GM11168 (cell line): ENCODE data around the gene RFX2.
"Not testable (repeated sequence)": the region's sequence is repeated elsewhere in the genome, so short reads cannot be mapped to it uniquely, and the experiment has no call there.

Experiments
- in situ Hi-C: fragments of 300-500 bp; cut with MboI; formaldehyde crosslinking; loops from one replicate; pipeline ENCODE4 v1.12.0; 2022; ENCODE audit warnings: low sequenced_read_pairs; ENCODE audit not compliant: unreplicated experiment

RFX2 gene

GRCh38 chr19:5996623-5997320, 113.5 kb downstream of the RFX2 start:
- in situ Hi-C loops: no loop called here

GRCh38 chr19:5996102-5996501, 114.2 kb downstream of the RFX2 start:
- in situ Hi-C loops: no loop called here

DNA sequence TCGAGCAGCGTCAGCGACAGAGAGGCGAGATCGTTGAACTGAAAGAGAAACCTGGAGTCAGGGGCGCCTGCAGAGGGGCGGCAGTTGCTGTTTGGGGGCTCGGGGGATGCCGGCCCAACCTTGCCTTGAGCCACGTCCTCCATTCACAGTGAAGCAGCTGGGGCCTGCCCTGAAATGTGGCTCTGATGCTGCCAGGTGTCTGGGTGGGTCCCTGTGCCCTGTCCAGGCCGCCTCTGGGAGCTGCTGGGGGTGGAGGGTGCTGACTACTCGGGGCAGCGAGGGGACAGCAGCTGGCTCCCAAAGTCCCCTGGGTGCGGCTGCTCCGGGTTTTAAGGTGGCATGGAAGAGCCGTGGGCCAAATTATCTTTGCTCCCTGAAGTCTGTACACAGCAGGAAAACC, 114.7 kb downstream of the RFX2 start:
- in situ Hi-C loops: no loop called here

DNA sequence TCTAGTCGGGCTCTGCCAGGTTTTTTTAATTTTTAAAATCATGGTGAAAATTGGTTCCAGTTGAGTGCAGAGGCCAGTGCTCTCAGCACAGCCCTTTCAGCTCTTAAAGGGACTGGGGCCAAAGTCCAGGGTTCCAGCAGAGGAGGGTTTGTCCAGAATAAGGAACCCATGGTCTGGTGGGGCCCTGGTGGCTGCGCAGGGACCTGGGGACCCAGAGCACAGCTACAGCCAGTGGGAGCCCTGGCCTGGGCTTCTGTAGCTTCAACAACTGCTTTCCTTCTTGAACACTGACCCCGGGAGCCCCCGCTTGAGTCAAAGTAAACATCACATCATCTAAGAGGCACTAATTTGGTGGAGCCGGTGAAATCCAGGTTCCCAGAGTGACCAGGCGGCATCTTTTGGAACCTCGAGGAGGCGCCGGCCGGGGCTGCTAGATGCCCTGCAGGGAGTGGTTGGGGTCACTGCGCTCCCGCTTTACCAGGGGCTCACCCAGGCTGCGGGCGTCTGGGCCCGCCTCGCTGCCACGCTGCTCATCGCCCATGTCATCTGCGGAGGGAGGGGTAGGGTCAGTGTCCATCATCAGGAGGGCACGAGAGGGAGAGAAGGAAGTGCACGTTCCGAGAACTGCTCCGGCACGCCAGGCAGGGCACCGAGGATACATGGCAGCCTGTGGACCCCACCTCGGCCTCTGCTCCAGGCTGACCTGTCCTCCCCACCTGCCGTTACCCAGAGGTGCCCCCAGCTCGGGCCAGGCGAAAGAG, 115.7 kb downstream of the RFX2 start:
- in situ Hi-C loops: no loop called here

DNA sequence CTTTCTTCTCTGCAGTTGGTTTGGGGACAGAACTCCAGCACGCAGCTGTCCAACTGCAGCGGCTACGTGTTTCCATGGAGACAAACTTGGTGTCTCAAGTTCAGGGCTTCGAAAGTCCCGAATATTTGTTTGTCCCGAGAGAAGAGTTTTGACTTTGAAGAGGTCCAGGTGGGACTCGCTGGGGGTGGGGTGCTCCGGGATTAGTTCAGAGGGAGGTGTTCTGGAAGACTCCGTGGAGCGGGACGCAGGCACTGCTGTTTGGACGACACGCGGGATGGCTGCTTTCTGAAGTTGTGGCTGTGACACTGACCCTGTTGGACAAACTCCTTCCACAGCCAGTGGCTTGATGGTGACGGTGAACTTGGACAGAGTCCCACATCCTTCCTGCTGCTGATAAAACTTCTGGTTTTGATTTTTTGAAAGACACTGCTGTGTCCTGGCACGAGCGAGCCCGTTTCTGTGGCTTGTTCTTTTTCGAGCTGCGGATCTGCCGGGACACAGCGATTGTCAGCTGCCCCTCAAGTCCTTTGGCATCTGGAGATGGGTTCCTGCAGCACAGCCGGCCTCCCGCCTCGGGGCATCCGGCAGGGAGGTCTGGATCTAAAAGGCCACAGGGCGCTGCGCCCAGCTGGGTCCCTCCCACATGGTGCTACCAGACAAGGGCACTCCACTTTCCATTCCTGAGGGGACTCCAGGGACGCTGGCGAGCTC, 116.5 kb downstream of the RFX2 start:
- in situ Hi-C loops: no loop called here

- in situ Hi-C loops: no loop called here
Observed at GRCh38 chr19:5993201-5993600, 117.1 kb downstream of the RFX2 start.

DNA sequence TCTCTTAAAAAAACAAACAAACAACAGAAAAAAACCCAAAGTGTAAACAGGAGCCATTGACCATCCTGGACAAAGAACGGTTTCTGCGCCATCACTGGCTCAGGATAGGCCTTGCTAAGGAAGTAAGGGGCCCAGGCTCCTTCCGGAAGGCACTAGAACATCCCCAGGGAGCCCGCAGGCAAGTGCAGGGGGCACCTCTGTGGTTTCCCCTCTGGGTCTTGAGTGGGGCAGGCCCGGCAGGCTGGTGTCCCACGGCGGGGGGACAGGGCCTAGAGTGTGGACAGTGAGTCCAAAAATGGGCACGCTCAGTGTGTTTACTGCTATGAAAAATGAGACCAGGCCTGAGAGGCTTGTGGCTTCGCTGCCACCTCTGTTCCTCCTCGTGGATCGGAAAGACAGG, 117.5 kb downstream of the RFX2 start:
- in situ Hi-C loops: no loop called here

- in situ Hi-C loops: no loop called here
Observed at GRCh38 chr19:5991244-5991838, 119.0 kb downstream of the RFX2 start.

GRCh38 chr19:5990289-5990797, 120.0 kb downstream of the RFX2 start:
- in situ Hi-C loops: no loop called here

- in situ Hi-C loops: no loop called here
Observed at GRCh38 chr19:5989388-5990074, 120.8 kb downstream of the RFX2 start.

- in situ Hi-C loops: no loop called here
Observed at GRCh38 chr19:5988517-5989387, 121.5 kb downstream of the RFX2 start.

DNA sequence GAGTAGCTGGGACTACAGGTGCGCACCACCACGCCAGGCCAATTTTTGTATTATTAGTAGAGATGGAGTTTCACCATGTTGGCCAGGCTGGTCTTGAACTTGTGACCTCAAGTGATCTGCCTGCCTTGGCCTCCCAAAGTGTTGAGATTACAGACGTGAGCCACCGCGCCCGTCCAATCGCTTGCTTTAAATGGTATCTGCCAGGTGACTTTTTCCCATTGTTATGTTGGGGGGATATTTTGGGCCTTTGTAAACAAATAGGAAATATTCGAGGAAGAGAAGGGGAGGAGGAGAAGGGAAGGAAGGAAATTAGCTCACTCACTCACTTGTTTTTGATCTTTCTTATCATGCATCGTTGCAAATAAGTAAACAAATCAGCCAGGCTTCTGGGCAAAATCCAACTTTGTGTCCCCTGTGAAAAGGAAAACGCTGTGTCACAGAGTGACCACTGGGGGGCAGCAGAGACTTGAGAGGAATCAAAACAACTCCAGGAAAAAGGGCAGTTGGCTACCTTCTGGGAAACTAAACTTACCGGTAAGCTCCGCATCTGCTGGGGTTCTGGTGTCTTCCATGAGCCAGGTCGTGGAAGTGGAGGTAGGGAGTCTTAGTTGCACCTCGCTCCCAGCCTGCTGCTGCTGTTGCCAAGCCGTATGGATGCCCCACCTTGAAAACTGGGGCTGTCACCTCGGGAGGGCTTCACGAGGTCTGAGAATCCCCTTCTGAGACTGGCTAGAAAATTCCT, 123.1 kb downstream of the RFX2 start:
- in situ Hi-C loops: no loop called here

- in situ Hi-C loops: not testable (repeated sequence)
Observed at GRCh38 chr19:5985837-5986236, 124.5 kb downstream of the RFX2 start.

GRCh38 chr19:5985098-5985783, 125.1 kb downstream of the RFX2 start:
- in situ Hi-C loops: no loop called here

GRCh38 chr19:5984600-5984999, 125.7 kb downstream of the RFX2 start:
- in situ Hi-C loops: no loop called here

GRCh38 chr19:5983367-5983955, 126.8 kb downstream of the RFX2 start:
- in situ Hi-C loops: no loop called here
